ENCODE results near the gene HDDC2. TPM values are rescaled to one million over a fixed set of nuclear protein-coding genes. Genes with fewer than 3 reads are reported as not detected.

HDDC2 gene
- total RNA-seq, 1 donor from 2014 or later, result 102 TPM

GRCh38 chr6:125246566-125246965, 55.2 kb downstream of the HDDC2 start:
- Mint-ChIP-seq H3K36me3 (peaks cover 26% of the 10 kb centered on the region), H3K27me3 (ENCODE audit: low read depth) (no peaks in the 10 kb centered on the region), H3K4me3 (no peak overlapping the region), H3K4me1 (peaks cover 40% of the 10 kb centered on the region), H3K9me3 (peaks cover 24% of the 10 kb centered on the region), H3K27ac (peak overlapping the region; percentile 86)
- no peak for TF ChIP-seq CTCF (IDR thresholded peaks at IDR 0.05; ENCODE audit: unreplicated experiment)
- DNase-seq (ENCODE audit: low spot score in 2 of 2, unreplicated experiment in 2 of 2), result no peak

- no peaks in the 10 kb centered on the region for H3K27me3 Mint-ChIP-seq (ENCODE audit: low read depth)
- peaks cover 37% of the 10 kb centered on the region for H3K4me1 Mint-ChIP-seq
- TF ChIP-seq CTCF (IDR thresholded peaks at IDR 0.05; ENCODE audit: unreplicated experiment), result no peak
- peak overlapping the region; percentile 9 for H3K4me3 Mint-ChIP-seq
- H3K9me3 Mint-ChIP-seq, result peaks cover 33% of the 10 kb centered on the region
- H3K36me3 Mint-ChIP-seq, result peaks cover 35% of the 10 kb centered on the region
- DNase-seq (ENCODE audit: low spot score in 2 of 2, unreplicated experiment in 2 of 2), result no peak
- peak overlapping the region; percentile 86 for H3K27ac Mint-ChIP-seq
Measured at GRCh38 chr6:125245523-125246264, 56.1 kb downstream of the HDDC2 start.

- H3K9me3 Mint-ChIP-seq, result peaks cover 39% of the 10 kb centered on the region
- peaks cover 33% of the 10 kb centered on the region for H3K4me1 Mint-ChIP-seq
- DNase-seq (ENCODE audit: low spot score in 2 of 2, unreplicated experiment in 2 of 2), result no peak
- H3K27ac Mint-ChIP-seq, result peak overlapping the region; percentile 86
- no peak overlapping the region for H3K4me3 Mint-ChIP-seq
- H3K36me3 Mint-ChIP-seq, result peaks cover 41% of the 10 kb centered on the region
- TF ChIP-seq CTCF (IDR thresholded peaks at IDR 0.05; ENCODE audit: unreplicated experiment), result no peak
- no peaks in the 10 kb centered on the region for H3K27me3 Mint-ChIP-seq (ENCODE audit: low read depth)
Measured at GRCh38 chr6:125245109-125245508, 56.7 kb downstream of the HDDC2 start.

- Mint-ChIP-seq H3K27me3 (ENCODE audit: low read depth) (no peaks in the 10 kb centered on the region), H3K27ac (peak overlapping the region; percentile 41)
Measured at GRCh38 chr6:125237764-125238163, 64.0 kb downstream of the HDDC2 start.

GRCh38 chr6:125236536-125237327, 65.0 kb downstream of the HDDC2 start:
- peaks cover 32% of the 10 kb centered on the region for H3K4me1 Mint-ChIP-seq
- H3K9me3 Mint-ChIP-seq, result peaks cover 30% of the 10 kb centered on the region
- no peak for TF ChIP-seq CTCF (IDR thresholded peaks at IDR 0.05; ENCODE audit: unreplicated experiment)
- H3K27ac Mint-ChIP-seq, result peak overlapping the region; percentile 75
- DNase-seq (ENCODE audit: low spot score in 2 of 2, unreplicated experiment in 2 of 2), result no peak
- H3K27me3 Mint-ChIP-seq (ENCODE audit: low read depth), result no peaks in the 10 kb centered on the region
- peaks cover 46% of the 10 kb centered on the region for H3K36me3 Mint-ChIP-seq
- H3K4me3 Mint-ChIP-seq, result no peak overlapping the region

More at GRCh38 chr6:125237764-125238163, 64.0 kb downstream of the HDDC2 start:
- Mint-ChIP-seq H3K4me3 (no peak overlapping the region), H3K9me3 (peaks cover 40% of the 10 kb centered on the region), H3K36me3 (peaks cover 56% of the 10 kb centered on the region), H3K4me1 (peaks cover 22% of the 10 kb centered on the region)
- DNase-seq (ENCODE audit: low spot score in 2 of 2, unreplicated experiment in 2 of 2), result no peak
- no peak for TF ChIP-seq CTCF (IDR thresholded peaks at IDR 0.05; ENCODE audit: unreplicated experiment)
